Activated CD4-positive, CD25-positive, alpha-beta regulatory T cell treated with anti-CD3 and anti-CD28 coated beads, Interleukin-2, amount 50 U/mL, for 16 hours (primary cell): ENCODE data around the gene ARHGAP29.

Experiments used
- DNase-seq: peaks from one replicate; pipeline ENCODE4 v3.0.0-alpha.2; 2020; ENCODE audit warnings: low read depth, low spot score

ARHGAP29 gene, protein sequence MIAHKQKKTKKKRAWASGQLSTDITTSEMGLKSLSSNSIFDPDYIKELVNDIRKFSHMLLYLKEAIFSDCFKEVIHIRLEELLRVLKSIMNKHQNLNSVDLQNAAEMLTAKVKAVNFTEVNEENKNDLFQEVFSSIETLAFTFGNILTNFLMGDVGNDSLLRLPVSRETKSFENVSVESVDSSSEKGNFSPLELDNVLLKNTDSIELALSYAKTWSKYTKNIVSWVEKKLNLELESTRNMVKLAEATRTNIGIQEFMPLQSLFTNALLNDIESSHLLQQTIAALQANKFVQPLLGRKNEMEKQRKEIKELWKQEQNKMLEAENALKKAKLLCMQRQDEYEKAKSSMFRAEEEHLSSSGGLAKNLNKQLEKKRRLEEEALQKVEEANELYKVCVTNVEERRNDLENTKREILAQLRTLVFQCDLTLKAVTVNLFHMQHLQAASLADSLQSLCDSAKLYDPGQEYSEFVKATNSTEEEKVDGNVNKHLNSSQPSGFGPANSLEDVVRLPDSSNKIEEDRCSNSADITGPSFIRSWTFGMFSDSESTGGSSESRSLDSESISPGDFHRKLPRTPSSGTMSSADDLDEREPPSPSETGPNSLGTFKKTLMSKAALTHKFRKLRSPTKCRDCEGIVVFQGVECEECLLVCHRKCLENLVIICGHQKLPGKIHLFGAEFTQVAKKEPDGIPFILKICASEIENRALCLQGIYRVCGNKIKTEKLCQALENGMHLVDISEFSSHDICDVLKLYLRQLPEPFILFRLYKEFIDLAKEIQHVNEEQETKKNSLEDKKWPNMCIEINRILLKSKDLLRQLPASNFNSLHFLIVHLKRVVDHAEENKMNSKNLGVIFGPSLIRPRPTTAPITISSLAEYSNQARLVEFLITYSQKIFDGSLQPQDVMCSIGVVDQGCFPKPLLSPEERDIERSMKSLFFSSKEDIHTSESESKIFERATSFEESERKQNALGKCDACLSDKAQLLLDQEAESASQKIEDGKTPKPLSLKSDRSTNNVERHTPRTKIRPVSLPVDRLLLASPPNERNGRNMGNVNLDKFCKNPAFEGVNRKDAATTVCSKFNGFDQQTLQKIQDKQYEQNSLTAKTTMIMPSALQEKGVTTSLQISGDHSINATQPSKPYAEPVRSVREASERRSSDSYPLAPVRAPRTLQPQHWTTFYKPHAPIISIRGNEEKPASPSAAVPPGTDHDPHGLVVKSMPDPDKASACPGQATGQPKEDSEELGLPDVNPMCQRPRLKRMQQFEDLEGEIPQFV

DNA sequence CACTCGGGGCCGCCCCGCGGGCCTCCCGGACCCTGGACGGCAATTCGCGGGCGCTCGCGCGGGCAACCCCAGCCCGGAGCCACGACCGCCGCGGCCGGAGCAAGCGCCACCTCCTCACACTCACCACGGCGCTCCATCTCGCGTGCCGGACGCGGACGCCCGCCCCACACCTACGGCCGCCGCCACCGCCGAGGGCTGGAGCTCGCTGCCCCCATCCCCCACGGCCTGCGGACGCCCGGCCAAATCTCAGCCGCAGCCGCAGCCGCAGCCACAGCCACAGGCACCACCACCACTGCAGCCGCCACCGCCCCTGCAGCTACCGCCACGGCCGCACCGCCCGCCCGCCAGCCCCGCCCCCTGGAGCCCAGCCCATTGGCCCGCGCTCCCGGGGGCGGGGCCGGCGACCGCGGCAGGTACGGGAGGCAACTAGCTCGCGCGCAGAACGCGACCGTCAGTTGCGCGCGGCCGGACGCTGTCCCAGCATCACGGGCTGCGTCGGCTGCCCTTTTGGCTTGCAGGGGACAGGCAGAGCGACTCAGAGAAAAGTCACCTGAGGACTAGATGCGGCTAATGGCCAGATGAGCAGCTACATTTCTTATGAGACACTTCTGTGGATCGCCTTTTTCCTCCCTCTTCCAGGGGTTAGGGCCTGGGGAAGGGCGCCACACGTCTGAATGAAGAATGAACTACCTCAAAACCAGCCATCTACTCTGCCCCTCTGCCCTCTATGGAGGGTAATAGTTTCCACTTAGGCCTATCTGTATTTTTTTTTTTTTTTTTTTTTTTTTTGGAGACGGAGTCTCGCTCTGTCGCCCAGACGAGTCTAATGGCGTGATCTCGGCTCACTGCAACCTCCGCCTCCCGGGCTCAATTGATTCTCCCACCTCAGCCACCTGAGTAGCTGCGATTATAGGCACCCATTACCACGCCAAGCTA is at the start of gene ARHGAP29:
ARHGAP29 (minus strand) TSS at position 294 of the 936 bp plus-strand sequence. CDS start 5,973 bp downstream, outside the sequence.
- no peak for DNase-seq

DNA sequence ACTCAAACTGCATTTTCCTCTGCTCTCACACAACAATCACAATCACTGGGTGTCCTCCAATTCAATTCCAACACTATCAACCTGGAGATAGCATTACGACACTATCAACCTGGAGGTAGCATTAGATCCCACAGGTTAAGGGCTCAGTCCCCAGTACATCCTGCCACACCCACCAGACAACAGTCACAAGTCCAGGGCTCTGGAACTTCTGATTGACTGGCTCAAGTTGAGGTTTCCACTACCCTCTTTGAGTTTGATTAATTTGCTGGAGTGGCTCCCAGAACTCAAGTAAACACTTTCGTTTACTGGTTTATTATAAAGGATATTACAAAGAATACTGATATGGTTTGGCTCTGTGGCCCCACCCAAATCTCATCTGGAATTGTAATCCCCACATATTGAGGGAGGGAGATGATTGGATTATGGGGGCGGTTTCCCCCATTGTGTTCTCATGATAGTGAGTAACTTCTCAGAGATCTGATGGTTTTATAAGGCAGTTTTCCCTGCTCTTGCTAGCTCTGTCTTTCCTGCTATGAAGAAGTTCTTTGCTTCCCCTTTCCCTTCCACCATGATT is 49.6 kb upstream of the ARHGAP29 start:
- DNase-seq: no peak

DNA sequence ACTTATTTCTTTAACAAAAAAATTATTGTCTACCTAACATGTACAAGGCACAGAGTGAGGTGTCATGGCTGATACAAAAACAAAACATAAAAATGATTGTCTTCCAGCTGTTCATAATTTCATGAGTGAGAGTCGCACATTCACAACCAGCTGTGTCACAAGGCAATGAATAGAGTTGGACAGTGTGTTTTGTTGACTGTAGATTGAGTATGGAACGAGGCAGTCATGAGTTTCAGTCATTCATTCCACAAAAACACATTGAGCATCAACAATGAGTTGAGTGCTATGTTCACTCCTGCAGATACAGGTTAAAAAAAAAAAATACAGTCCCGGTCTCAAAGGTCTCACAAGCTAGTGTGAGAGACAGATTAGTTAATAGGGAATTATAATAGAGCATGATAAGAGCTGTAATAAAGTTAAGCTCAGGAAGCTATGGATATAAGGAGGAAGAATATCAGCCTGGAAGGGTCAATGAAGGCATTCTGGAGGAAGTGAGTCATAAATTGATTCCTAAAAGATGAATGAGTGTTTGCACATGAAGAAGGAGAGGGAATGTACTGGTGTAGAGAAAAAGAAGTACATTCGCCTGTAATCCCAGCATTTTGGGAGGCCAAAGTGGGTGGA is 47.8 kb upstream of the ARHGAP29 start:
- DNase-seq: no peak

DNA sequence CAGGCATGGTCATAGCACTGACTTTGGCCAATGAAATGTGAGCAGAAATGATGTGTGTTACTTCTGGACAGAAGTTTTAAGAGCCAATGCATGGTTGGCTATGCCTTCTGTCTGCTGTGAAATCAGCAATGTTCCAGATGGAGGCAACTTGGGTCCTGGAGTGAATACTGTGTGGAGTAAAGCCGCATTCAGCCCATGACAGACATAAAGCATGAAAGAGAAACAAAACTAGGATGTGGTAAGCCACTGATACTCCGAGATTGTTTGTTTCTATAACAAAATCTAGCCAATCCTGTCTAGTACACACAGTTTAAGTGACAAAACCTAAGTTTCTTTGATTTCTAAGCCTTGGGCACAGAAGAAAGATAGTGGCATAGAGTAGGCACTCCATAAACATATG is 47.1 kb upstream of the ARHGAP29 start:
- DNase-seq: no peak

DNA sequence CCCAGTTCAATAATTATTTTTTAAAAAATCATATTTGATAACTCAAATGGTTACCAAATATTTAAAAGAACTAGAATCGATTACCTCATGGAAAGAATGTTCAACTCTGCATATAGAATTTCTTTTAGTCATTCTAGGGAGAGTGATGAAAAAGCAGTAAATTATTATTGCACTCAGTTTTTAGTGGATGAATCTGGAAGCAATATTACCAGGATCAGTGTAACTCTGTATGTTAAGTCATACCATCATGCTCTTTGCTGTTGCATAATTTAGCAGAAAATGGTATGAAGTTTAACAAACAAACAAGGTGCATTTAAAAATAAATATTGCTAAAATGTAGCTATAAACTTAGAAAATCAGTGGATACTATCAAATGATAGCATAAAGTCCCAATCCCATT is 46.1 kb upstream of the ARHGAP29 start:
- DNase-seq: no peak

DNA sequence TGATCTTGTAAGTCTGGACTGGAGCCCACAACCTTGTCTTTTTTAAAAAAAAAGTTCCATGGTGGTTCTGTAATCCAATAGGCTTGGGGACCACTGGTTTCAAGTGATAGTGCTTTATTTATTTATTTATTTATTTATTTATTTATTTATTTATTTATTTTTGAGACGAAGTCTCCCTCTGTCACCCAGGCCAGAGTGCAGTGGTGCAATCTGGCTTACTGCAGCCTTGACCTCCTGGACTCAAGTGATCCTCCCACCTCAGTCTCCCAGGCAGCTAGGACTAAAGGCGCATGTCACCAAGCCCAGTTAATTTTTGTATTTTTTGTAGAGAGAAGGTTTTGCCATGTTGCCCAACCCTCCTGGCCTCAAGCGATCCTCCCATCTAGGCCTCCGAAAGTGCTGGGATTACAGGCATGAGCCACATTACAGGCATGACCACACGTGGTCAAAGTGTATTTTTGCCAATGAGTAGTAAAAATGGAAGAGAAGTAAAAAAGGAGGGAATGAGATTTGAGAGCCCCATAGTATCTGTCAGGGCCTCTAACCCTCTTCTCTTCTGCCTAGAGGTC is 44.8 kb upstream of the ARHGAP29 start:
- DNase-seq: no peak

DNA sequence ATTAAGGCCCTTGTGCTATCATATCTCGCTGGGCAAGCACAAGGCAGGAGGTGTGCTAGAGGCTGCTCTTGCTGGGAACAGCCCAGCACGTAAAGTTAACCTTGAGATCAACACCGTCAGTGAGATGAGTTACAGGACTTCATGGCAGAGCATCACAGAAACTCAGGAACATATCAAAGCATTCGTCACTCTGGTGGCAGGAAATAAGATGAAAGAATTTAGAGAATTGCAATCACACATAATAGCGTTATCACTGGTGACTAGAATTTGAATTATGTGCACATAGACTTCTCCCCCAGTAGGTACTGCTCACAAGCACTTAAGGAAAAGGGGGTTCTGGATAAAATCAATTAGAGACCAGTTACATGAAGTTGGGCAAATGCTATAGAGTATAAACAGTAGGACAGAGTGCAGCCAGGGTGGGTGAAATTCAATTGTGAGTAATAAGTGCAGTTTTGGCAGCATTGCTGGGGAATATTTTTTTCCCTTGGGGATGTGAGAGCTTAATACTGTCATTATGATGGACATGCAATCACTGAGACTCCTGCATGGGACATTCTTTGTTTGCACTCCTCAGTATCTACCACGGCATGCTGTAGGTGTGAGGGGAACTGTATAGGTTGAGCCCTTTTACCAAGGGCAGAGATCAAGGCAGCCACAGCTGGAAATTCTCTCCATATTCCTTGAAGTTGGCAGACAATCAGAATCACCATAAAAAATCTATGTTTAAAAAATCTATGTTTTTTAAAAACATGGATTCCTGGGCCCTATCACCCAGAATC is 44.2 kb upstream of the ARHGAP29 start:
- no peak for DNase-seq

DNA sequence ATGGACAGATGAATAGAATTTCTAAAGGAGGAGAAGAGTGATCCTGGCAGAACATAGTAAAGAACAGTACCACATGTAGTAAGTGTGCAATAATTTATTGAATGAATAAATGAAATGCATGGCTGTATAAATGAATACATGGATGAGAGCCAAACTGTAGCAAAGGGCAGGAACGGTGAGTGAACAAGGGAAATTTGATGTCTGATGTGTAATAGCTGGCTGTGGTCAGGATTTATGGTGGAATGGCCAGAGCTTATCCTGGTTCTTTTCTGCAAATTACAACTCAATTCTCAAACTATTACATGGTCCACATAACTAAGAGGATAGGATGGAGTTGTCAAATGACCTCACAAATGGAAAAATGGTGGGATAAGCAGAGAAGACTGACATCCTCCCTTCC is 43.2 kb upstream of the ARHGAP29 start:
- DNase-seq: no peak

DNA sequence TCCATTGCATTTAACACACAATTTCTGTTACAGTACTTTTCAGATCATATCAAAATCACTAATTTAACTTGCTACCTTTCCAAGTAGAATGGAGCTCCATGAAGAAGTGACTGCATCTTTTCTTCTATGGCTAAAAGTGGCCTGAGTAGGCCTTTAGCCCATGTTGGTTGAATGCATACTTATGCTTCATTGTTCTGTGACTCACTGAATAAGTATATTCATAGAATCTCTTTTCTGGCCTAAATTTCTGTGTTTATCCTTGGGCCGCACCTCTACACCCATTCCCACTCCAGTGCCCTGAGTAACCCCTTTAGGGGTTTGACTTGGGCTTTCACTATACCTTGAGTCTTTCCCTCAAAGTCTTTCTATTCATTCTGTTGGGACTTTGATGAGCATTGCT is 42.1 kb upstream of the ARHGAP29 start:
- no peak for DNase-seq

DNA sequence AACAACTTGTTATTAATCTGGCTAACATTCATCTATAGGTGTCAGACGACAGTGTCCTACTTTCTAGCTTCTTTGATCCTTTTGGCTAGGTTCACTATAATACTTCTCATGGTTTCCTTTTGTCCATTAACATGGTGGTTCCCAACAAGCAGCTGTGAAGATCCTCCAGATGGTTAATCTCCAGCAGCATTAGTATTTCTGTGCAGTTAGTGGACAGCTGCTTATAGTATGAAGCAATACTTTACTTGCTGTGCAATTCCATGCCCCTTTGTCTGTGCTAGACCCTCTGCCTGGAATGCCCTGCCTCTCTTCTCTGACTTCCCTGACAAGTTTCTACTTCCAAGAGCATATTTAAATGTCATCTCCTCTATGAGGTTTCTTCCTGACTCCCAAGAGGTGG is 41.7 kb upstream of the ARHGAP29 start:
- DNase-seq: no peak

DNA sequence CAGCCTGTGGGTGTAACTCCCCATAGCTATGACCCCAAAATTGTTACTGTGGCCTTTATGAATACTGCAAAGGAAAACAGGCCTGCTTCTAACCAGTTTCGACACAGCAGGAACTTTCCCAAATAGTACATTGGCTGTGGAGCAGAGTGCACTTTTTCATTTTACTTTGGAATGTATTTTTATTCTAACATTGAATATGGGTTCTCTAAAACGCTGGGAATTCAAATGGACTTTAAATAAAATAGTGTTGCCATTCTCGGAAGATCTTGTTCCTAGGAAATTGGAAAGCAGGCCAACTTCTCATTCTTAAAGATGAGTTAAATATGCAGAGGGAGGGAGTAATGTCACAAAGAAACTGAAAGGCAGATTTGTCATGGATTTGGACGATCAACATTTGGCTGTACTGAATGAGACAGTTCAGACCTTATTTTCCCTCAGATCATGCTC is 39.6 kb upstream of the ARHGAP29 start:
- no peak for DNase-seq

DNA sequence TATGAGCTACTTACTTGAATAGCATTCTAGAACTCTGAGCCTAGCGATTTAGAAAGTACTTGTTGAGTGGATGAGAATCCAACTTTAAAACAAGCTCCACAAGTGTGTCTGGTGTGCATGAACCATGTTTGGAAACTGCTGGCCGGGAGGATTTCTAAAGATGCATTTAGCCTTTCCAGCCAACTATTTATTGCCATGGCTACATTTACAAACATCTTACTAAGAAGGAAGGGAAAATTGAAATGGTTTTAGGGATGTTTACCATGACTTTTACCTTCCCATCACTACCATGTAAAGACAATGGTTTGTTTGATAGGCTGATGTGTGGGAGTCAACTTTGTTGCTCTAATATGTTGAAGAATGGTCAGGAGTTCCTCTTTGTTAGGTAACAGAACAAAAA is 37.7 kb upstream of the ARHGAP29 start:
- DNase-seq: no peak

DNA sequence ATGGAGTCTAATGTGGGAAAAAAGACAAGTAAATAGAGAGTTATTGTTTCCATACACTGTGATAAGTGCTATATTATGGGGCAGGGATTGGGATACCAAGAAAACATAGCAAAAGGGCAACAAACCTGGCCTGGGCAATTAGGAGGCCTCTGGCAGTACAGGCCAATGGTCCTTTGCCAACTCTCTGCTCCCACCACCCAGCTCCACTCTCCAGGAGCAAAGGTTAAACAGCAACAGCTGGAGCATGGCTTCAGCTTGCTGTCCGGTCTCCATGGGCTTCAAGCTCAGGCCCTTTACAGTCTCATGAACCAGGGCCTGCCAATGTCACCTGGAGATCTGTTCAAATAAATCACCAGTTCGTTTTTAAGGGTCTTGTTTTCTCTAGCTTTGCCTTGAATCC is 37.2 kb upstream of the ARHGAP29 start:
- no peak for DNase-seq

DNA sequence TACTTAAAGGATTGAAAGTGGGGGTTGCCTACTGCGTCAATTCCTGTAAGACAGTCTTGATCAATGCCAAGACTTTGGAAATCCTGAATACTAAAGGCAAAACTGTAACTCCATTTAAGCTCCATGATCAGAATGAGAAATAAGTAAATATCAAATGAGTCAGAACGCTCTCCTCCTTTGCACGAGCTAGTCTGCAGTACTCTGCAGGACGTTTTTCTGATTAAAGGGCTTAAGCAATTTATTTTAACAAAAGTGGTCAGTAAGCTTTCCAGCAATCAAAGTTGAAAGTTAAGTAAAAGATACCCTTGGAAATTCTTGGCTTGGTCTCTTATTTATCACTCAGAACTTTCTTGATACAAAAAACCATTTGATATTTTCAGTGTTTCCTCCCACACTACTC is 35.7 kb upstream of the ARHGAP29 start:
- DNase-seq: no peak

DNA sequence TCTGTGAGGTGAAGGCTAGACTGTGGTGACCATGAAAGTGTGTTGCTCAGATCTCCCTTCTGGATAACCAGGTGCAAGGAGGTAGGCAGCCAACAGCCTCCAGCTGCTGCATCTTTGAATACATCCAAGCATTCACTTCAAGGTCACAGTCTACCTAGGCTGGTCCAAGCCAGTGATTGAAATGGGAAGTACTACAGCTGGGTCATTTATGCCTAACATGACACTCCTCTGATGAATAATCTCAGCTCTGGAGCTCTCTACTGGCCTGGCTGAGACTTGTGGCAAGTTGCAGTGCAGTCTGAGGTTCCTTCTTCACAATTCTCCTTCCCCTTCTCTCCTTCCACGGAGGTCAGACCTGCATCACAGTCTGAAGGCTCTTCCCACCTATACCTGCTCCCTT is 35.0 kb upstream of the ARHGAP29 start:
- DNase-seq: no peak

DNA sequence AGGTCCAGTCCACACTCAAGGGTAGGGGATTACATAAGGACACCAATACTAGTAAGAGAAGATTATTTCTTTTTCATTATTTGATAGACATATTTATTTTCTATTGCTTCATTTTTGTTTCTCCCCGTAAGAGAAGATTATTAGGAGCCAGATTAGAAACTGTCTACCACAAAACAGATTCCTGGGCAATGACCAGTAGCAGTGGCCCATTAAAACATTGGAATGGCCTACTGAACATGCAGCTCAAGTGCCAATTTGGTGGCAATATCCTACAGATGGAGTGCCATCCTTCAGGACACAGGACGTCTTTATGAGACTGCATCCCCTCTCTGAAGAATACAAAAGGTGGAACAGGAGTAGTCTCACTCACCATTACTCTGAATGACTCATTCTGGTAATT is 34.0 kb upstream of the ARHGAP29 start:
- no peak for DNase-seq

DNA sequence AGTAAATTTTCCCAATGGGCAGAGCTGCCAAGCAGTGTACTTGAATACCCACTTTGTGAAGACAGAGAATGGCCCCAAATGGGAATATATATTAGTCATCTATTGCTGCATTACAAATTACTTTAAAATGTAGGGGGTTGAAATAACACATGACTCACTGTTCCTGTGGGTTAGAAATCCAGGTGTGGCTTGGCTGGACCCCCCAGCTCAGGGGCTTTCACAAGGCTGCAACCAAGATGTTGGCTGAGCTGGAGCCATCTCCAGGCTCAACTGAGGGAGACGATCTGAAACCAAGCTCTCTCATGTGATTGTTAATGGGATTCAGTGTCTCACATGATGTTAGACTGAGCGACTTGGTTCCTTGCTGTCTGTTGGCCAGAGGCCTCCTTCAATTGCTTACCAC is 33.4 kb upstream of the ARHGAP29 start:
- no peak for DNase-seq

DNA sequence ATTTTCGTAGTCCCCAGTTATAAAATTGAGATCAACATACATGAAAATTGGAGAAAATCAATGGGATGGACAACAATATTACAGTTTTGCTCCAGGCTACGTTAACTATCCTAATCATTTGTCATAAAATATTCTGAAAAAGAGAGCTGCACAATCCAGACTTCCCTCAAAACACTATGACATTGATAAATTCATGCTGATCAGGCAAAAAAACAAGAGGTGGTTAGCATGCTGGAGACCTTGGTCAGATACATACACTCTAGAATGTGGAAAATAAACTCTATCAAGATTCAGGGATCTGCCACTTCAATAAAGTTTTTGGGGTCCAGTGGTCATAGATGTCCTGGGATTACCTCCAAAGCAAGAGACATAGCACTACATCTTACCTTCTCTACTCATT is 32.5 kb upstream of the ARHGAP29 start:
- DNase-seq: no peak

DNA sequence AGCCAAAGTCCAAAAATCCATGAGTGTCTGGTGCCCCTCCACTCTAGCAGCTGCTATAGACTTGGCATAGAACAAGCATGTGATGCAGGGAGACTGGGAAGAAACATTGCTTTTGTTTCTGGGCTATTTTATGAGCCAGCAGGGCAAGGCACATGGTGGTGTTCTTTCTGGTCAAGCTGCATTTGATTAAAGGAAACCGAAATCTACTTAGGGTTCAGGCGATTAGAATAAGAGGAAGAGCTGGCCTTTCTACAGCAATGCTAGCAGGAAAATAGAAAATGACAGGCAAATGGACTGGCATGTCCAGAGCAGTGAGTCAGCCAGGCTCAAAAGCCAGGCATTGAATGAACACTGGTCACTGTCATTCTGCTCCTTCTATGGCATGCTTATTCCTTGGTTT is 28.5 kb upstream of the ARHGAP29 start:
- DNase-seq: no peak
